ENCODE results near the gene TSPAN6.

DNA sequence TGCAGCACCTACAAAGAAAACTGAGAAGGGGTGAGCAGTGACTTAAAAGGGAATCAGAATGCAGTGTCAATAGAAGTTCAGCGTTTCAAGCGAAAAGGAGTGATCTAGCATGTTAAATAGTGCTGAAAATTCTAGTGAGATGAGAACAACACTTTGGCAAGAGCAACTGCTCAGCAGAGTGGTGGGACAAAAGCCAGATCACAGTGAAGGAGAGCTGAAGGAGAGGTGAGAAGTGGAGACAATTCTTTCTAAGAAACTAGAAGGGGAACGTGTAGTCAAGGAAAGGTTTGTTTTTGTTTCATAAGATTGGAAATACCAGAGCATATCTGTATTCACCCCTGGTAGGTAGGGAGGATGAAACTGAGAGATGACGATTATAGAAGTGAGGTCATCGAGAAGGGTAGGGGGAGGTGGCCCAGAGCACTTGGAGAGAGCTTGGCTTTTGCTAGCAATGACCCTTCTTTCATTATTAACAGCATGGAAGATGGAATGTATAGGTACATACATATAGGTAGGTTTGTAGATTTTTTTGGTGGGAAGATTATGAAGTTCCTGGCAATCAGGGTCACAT is 41.1 kb upstream of the TSPAN6 start:
- TF ChIP-seq POLR2AphosphoS5 (IDR thresholded peaks at IDR 0.05; ENCODE audit: borderline replicate concordance, low read depth, low read length) (no peak), EZH2 (IDR thresholded peaks at IDR 0.05) (no peak)

All from SK-N-MC (cell line).